ENCODE measurements around the gene C1QTNF8. TPM values are rescaled to one million over a fixed set of nuclear protein-coding genes. Genes with fewer than 3 reads are reported as not detected.

Gene C1QTNF8
- total RNA-seq, 1 donor: not detected

DNA sequence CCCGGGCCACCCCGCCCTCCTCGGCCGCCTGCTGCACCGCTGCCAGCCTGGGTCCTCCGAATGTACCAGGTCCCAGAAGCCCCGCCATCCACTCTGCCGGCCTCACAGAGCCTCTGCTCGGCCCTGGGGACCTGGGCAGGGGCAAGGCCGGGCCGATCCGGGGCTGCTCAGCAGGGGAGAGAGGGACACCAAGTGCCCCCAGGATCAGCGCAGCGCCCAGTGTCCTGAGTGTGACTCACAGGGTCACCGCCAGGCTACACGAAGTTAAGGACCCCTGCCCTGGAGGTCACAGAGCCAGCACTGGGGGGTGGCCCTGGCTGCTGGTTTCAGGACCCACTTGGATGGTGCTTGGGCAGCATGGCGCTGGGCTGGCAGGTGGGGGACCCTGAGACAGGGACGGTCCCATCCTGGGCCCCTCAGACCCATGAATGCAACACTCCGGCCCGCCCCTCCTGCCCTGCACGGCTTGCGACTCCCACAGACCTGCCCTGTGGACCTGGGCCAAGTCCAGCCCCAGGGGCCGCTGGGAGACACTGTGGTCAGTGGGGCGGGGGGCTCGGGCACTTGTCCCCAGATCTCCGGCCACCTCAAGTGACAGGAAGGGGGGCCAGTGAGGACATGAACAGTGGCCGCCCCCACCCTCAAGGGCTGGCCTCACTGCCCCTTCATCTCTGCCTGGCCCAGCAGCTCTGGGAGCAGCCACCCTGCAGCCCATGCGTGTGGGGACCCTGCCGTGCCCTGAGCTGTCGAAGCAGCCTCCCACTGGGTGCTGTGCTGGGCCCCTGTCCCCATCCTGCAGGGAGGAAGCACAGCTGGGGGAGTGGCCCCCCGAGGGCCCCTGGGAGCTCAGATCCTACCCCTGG lies 46.7 kb downstream of the C1QTNF8 start:
- no peak for DNase-seq (ENCODE audit: low read depth in 2 of 3, low spot score in 2 of 3)

DNA sequence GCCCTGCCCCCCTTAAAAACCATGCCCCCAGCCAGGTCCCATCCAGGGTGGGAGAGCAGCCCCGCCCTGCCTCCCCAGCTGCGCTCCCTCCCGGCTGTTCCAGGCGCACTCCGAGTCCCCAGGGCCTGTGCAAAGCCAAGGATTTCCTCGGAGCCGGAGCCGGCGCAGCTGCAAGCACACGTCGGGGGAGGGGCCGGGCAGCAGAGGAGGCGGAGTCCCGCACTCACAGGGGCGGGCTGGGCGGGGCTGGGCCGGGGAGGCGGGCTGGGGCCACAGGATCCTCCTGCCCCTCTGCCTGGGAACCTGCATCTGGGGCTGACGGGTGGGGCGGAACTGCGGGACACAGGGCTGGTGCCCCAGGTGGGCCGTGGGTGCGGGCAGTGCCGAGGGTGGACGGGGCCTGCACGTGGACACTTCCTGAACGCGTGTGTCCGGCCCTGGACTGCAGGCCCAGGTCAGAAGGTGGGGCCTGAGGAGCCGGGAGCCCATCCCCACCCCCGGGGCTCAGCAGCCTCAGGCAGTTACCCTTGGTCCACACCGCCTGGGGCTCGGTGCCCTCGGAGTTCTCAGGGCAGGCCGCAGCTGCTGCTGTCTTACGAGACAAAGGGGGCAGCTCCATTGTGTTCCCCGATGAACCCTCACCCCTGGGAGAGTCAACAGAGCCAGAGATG lies 47.5 kb downstream of the C1QTNF8 start:
- DNase-seq (ENCODE audit: low read depth in 2 of 3, low spot score in 2 of 3): peak in 1 of 3 donors; percentile 11

DNA sequence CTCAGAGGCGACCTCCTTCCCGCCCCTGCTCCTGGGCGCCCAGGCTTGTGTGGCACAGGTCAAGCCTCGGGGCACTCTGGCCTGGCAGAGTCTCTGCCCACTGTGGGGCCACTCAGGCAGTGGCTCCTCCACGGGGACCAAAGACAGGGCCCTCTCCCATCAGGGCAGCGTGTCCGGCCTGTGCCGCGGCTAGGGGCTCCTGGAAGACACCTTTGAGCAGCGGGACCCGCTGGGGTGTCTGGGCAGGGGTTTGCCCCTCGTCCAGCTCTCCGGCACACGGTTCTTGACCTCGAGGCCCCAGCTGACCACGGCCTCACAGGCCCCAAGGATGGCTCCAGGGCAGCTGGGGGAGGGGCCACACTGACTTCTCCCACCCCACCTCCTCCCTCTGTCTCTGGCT lies 48.2 kb downstream of the C1QTNF8 start:
- DNase-seq (ENCODE audit: low read depth in 2 of 3, low spot score in 2 of 3): no peak

DNA sequence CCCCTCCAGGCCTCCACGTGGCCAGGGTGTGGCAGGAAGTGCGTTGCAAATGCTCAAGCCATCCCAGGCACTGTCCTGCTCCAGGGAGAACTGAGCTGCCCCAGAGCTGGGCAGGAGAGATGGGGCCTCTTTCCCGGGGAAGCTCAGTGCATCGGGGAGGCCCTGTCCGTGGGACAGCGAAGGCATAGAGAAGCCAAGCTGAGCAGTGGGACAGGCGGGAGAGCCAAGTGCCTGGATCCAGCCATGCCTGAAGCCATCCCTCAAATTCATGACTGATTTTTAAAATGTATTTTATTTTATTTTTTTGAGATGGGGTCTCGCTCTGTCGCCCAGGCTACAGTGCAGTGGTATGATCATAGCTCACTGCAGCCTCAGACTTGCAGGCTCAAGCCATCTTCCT lies 48.9 kb downstream of the C1QTNF8 start:
- no peak for DNase-seq (ENCODE audit: low read depth in 2 of 3, low spot score in 2 of 3)

DNA sequence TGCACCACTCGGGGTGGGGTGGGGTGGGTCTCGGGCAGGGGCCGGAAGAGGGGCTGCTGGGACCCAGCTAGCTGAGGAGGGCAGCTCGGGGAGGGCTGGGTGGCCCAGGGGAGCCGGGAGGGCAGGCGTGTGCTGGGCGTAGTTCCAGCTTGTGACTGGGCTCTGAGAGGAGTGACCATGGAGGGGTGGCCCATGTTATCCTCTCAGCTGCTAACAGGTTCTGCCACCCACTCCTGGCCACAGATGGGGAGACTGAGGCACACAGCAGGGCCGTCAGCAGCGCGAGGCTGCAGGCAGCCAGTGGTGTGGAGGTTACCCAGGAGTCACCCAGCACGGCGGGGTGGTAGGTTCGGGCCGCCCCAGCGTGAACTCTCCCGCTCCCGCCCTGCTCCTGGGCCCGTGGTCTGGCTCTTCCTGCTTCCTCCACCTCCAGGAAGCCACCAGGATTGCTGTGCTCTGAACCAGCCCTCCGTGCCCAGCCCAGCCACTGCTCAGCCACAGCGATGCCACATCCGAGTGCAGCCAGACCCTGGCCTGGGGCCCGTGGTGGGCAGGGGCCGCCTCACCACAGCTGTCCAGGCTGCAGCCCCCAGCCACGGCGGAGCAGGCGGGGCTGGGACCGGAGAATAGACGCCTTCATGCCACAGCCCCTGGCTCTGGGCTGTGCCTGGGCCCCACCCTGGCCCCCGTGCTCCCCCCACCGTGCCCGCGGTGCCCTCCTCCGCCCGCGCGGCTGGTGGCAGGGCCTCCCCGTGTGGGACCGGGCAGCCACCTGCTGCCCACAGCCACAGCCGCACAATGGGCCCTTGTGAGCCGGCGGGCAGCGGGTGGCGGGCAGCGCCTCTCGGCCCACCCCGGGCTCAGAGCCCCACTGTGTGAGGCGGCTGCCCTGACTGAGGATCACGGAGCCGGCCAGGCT lies 49.8 kb downstream of the C1QTNF8 start:
- DNase-seq (ENCODE audit: low read depth in 2 of 3, low spot score in 2 of 3): no peak

DNA sequence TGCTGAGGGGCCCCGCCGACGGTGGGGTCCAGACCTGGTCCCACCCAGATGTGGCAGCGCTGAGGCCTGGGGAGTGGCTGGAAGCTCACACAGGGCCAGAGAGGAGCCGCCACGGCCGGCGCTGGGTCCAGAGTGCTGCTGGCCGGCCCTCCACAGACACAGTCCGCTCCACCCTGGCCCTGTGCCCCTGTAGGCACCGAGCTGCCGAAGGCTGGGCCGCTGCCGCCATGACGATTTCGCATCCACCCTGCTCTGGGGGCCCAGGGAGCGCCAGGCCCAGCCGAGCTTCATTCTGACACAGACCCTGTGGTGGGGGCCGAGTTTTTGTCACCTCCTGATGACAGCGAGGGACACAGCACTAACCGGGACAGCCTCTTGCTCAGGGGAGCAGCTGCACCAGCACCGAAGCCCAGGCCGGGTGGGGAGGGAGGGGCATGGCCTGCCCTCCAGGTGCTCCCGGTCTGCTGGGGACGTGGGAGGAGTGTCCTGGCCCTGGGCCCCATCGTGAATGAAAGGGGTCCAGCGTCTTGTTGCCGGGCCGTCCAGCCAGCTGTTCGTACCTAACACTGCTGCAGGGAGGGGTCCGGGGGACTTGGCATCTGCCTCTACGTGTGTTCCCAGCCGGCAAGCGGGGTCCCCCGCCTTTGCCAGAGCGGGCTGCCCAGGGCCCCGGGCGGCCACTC lies 50.6 kb downstream of the C1QTNF8 start:
- DNase-seq (ENCODE audit: low read depth in 2 of 3, low spot score in 2 of 3): no peak

DNA sequence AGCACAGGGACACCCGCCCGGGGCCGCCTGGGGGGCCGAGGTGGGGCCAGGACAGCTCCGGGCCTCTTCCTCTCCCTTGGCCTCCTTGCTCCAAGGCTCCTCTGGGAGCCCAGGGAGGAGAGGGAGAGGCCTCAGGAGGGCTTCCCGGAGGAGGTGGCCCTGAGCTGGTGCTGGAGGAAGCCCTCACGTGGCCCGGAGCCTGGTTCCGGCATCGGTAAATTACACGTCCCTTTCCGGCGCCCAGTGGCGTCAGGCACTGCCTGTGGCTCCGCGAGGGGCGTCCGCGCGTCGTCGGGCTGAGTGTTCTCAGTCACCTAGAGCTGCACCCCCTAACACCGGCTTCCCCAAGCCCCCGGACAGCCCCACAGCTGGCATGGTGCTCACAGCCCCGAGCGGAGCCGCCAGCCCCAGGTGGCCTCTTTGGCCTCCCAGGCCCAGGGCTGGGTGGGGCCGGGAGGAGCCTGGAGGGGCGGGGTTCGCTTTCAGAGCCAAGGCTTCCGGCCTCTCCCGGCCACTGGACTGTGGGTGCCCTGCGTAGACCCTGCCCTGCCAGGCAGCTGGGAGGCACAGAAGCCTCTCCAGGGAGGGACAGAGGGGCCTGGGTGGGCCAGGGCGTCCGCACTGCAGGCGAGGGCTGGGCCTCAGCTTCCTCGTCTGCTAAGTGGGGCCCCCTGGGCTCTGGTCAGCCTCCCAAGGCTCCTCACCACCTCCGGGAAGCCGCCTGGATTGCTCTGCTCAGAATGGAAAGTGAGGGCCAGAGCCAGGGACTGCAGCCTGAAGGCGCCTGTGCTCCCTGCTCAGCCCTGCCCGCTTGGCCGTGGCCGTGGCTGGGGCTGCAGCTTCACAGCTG lies 51.4 kb downstream of the C1QTNF8 start:
- DNase-seq (ENCODE audit: low read depth in 2 of 3, low spot score in 2 of 3): no peak

DNA sequence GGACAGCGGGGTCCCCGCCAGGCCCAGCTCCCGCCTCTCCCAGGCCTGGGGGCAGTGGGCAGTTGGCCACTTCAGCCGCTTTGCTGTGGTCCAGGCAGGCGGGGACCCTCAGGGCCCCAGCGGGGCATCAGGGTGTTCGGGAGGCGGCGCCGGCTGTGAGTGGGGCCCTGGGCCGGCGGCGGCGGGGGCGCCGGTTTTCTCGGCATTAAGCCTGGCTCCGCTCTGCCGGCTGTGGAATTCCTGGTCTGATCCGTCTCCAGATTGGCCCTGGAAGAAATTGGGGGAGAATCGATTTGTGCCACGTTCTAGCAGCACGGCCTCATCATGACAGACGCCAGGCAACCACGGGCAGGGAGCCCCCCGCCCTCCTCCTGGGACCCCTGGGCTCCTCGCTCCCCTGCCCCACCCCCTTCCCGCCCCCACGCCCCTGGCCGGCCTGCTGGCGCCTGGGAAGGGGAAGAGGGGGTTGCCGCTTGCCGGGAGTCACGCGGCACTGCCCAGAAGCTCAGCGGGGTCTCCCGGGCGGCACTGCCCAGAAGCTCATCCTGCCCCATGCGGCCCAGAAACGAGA lies 52.1 kb downstream of the C1QTNF8 start:
- DNase-seq (ENCODE audit: low read depth in 2 of 3, low spot score in 2 of 3): no peak

DNA sequence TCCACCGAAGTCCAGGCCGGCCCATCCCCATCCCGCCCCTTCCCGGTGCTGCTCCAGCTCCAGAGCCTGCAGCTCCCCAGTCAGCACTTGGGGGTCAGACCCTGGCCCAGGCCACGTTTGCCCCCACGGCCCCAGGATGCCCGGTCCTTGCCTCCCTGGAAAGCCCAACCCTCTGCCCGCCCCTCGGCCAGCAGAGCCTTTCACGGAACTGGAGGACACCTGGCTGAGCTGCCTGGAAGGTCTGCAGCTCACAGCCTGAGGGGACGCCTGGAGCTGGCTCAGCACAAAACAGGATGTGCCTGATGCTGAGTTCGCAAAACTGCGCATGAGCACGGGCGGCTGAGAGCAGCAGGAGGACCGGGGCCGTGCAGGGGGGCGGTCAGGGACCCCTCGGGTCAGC lies 53.2 kb downstream of the C1QTNF8 start:
- no peak for DNase-seq (ENCODE audit: low read depth in 2 of 3, low spot score in 2 of 3)

DNA sequence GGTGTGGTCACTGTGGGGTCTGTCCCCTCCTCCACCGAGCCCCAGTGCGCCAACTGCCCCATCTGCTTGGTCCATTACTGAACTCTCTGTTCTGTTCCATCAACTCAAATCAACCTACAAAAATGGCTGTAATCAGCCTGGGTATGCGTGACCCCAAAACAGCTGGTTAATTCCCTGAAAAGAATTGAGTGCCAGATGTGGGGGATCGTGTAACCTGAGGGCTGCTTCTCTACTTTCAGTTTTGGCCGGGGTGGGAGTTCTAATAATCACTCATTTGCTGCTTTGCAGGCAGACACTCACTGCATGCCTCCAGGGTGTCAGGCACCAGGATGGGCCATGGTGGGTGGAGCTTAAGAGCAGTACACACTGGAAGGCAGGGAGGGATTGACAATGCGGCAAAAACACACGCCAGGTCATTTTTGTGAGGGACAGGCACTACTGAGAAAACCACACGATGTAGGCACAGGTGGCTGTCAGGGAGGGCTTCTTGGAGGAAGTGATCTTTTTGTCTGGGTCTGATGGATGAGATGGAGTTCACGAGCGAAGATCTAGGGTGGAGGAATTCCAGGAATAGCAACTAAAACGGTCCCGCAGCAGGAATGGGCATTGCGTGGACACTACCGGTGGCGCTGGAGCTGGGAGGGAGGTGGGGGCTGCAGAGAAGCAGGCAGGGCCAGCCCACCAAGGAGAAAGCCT lies 53.8 kb downstream of the C1QTNF8 start:
- no peak for DNase-seq (ENCODE audit: low read depth in 2 of 3, low spot score in 2 of 3)

DNA sequence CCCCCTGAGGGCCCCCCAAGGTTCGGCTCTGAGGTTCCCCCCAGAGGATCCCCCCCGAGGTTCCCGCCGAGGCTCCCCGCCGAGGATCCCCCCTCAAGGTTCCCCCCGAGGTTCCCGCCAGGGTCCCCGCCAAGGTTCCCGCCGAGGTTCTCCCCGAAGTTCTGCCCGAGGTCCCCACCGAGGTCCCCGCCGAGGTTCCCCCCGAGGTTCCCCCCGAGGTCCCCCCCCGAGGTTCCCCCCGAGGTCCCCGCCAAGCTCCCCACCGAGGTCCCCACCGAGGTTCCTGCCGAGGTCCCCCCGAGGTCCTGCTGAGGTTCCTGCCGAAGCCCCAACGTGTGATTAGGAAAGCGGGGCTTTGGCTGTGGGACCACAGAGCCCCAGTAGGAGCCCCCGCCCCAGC lies 55.7 kb downstream of the C1QTNF8 start:
- DNase-seq (ENCODE audit: low read depth in 2 of 3, low spot score in 2 of 3): no peak

DNA sequence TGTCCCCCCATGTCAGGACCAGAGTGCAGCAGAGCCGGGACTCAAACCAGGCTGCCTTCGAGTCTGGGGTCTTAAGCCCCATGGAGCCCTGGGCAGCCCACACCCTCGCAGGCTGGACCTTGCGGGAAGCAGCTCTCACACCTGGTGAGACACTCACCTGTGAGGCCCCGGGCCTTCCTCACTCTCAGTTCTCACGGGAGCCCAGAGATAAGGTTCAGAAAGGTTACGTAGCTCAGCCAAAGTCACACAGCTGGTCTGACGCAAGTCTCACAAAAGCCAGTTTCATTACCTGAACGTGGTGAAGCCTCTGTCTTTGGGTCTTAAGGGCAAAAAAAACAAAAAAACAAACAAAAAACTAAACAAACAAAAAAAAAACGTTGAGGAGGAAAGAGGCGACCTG lies 56.3 kb downstream of the C1QTNF8 start:
- DNase-seq (ENCODE audit: low read depth in 2 of 3, low spot score in 2 of 3): no peak

DNA sequence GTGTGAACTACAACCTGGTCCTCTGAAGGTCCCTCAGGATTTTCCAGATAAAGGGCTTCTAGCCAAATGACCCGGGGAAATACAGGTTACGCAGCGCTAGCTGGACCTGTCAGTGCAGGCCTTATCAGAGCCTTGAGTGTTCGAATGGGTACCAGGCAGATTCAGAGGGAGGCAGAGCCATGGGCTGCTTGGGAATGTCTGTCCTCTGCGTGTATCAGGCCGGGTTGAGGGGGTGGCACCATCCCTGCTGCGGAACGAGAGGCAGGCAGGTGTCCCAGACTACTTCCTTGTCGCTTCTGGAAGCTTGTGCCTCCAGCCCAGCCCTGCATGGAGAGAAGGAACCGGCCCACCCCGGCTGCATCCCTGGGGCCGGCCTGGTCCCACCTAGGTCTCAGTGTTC lies 57.1 kb downstream of the C1QTNF8 start:
- no peak for DNase-seq (ENCODE audit: low read depth in 2 of 3, low spot score in 2 of 3)

Other genes starting within 250 kb of the C1QTNF8 start
- gene LMF1, start 125.3 kb downstream of the C1QTNF8 start, total RNA-seq: 45.2 TPM
- gene SOX8, start 114.5 kb downstream of the C1QTNF8 start, total RNA-seq: under 0.01 TPM
- gene SSTR5, start 23.5 kb downstream of the C1QTNF8 start, total RNA-seq: not detected
- under 0.01 TPM for gene CACNA1H, start 56.9 kb upstream of the C1QTNF8 start, total RNA-seq
- not detected for gene TPSG1, start 129.0 kb upstream of the C1QTNF8 start, total RNA-seq
- gene TPSB2, start 133.9 kb upstream of the C1QTNF8 start, total RNA-seq: 8.9 TPM
- gene TPSAB1, start 144.5 kb upstream of the C1QTNF8 start, total RNA-seq: 72.2 TPM
- 0.54 TPM for gene TPSD1, start 159.8 kb upstream of the C1QTNF8 start, total RNA-seq
- gene UBE2I, start 213.4 kb upstream of the C1QTNF8 start, total RNA-seq: 67.6 TPM
- gene BAIAP3, start 237.4 kb upstream of the C1QTNF8 start, total RNA-seq: 27.7 TPM